Transverse colon (tissue), 4 donors: ENCODE measurements around the gene PIAS1.

Source experiments
- CTCF ChIP-seq, 5 experiments: fragments of 200-600 bp in 3 of 5; fragments of 450-650 bp in 2 of 5; sonication (generic) in 3 of 5; IDR thresholded peaks; 1 replicate in 2 of 5; 2 replicates in 3 of 5; pipeline ENCODE4 v1.5.1; 2016 to 2017; ENCODE audit warnings: antibody characterized with exemption in 5 of 5, inconsistent platforms in 3 of 5, mild to moderate bottlenecking in 2 of 5, moderate library complexity in 1 of 5
- POLR2A ChIP-seq: fragments of 450-650 bp; IDR thresholded peaks from one replicate; pipeline ENCODE4 v1.6.1; 2016; ENCODE audit warnings: antibody characterized with exemption, mild to moderate bottlenecking, moderate library complexity
- POLR2AphosphoS5 ChIP-seq, 3 donors: sonication (generic); formaldehyde crosslinking; IDR thresholded peaks; one replicate each; pipeline ENCODE4 v1.6.1; 2016; ENCODE audit warnings: antibody characterized with exemption in 3 of 3

DNA sequence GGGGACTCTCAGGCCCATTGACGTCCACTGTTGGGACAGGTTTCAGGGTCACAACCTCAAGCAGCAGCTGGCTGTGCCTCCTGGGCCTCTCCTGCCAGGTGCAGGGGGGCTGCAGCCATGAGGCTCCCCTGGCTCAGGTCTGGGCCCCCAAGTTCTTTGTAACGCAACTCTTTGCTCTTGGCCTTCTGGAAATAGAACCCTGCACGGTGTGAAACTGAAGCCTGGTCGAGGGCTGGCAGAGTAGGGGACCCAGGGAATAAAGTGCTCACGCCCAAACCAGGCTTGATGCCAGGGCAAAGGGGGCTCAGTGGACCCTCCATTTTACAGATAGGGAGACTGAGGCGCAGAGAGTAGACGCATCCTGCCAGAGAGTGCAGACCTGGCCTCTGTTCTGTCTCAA is 150.2 kb downstream of the PIAS1 start:
- TF ChIP-seq POLR2A (no peak), CTCF (IDR thresholded peaks at IDR 0.05) (no peak), POLR2AphosphoS5 (IDR thresholded peaks at IDR 0.05) (no peak)
